Femur (tissue), 1 donor: ENCODE measurements around the gene SYP.

Source experiments
- DNase-seq: peaks from one replicate; pipeline ENCODE4 v3.0.0-alpha.2; 2017

SYP gene

DNA sequence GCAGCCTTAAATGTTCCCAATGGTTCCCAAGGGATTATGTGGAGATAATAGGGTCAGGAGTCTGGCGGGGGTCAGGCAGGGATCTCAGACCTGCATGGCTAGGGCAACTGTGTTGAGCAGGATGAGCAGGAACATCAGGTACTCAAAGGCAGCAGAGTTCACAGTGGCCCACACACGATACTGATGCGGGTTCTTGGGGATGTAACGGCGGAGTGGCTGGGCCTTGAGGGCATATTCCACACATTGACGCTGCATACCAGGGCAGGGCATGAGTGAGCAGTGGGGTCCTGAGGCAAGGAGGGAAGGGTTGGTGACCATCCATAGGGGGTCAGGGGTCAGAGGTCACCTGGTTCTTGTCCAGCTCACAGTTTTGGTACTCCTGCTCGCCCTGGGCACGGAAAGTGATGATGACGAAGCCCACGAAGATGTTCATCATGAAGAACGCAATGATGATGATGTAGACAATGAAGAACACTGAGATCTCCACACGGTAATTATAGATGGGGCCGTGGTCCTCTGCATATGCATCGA is 15.1 kb upstream of the SYP start:
- DNase-seq: no peak

DNA sequence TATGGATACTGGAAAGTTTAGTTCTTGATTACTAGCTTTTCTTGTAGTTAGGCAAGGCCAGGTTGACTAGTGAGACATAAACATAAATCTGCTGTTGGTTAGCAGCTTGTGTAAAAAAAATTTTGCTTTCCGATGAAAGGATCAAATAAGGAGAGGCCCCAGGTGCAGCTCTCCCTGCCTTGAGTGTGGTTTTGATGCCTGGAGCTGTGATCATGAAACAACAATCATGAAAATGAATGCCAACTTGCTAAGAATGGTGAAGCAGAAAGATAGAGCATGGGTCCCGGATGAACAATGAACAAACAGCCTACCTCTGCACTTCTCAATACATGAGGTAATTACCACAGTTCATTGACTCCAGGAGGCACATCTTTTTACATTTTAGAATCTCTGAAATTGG is 14.4 kb upstream of the SYP start:
- no peak for DNase-seq

DNA sequence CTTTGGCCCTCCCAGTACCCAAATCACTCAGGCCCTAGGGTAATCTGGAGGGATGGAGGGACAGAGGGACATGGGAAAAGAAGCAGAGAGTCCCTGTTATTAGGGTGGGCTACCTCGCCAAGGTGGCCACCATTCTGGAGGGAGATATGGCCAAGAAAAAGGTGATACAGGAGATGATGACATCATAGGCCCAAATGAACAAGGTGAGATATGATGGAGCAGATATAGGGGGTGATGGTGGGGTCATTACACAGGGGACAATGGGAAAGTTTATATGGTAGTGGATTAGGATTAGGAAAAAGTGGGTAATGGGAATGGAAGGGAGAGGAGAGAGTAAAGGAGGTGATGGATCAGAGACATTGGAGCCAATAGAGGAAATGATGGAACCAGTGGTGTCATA is 12.9 kb upstream of the SYP start:
- DNase-seq: no peak

GRCh38 chrX:49212209-49212608 is 12.2 kb upstream of the SYP start:
- DNase-seq: no peak

DNA sequence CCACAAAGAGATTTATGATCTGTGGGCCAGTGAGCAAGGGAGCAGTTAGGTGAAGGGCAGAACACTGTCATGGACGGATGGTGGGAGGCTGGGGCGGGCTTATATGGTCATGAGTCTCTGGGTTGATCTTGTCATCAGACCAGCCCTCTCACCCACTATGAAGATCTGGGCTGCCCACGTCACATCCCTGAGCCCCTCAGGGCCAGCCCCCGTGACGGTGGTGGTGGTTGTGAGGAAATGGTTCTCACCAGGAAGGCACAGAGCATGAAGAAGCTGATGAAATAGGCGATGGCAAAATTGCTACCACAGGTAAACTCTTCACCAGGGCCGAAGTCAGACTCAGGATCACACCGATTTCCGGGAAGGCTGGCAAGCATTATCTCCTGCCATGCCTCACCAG is 11.1 kb upstream of the SYP start:
- no peak for DNase-seq

- DNase-seq: no peak
Observed at GRCh38 chrX:49210406-49210805, 10.4 kb upstream of the SYP start.

- DNase-seq: no peak
Observed at GRCh38 chrX:49209434-49210251, 9.7 kb upstream of the SYP start.

DNA sequence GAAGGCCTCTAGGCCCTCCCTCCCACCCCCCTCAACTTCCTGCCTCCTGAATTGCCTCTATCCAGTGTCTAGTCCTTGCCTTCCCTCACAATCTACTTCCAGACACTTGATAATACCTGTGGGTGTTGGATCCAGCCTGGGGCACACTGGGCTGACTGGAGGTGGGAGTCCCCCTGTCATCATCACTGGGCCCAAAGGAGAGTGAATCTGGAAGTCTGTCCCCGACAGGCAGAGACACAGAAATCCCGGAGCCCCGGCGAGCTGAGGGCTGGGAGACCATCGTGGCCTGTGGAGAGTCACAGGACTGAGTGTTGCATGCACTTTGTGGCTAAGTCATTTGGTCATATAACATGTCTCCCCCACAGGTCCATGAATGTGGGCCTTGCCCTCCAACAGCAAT is 8.4 kb upstream of the SYP start:
- DNase-seq: no peak

DNA sequence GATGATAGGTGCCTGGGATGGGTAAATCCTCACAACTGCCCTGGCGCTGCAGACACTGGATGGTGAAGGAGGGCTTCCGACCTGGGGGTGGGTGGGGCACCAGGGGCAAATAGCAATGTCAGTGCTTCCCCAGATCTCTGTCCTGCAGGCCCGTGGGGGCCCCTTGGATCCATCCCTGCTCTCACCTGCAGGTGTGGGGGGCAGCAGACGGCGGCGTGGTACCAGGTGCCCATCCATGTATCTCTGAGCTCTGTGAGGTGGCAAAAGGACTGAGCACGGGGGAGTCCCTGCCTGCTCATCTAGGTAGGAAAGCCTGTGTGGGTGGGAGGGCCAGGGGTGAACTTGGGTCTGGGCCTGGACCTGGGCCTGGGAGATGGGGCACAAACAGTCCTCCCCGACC is 6.5 kb upstream of the SYP start:
- no peak for DNase-seq

DNA sequence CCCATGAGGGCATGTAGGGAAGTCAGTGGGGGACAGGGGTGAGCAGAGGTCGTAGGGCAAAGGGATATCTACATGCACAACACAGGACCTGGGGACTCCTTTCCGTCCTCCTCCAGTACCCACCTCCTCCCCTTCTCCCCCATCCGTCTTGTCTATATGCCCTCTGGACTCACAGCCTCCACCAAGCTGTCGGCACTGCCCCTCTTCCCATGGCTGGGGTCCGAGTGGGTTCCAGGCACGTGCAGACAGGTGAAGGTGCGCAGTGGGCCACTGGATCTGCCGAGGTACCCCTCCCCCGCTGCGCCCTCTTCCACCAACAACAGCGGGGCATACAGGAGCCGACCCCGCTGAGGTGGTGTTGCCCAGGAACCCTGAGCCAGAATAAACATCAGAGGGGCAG is 5.5 kb upstream of the SYP start:
- DNase-seq: no peak

DNA sequence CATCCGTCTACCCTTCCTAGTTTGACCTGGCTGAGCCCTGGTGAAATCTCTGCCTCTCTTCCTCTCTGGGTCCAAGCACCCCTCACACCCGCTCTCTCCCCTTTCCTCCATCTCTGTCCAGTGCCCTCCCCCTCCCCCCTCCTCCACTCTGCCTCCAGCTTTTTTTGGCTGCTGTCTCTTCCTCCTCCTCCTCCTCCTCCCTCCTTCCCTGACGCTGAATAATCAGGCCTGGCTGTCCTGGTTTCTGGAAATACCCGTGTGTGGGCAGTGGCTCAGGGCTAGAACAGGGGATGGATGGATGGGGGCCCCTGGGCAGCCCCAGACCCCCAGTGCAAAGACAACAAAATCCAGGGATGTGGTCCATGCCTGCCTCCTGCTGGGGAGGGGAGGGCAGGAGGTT is 4.7 kb upstream of the SYP start:
- DNase-seq: no peak

- no peak for DNase-seq
Observed at GRCh38 chrX:49204017-49204416, 4.0 kb upstream of the SYP start.

DNA sequence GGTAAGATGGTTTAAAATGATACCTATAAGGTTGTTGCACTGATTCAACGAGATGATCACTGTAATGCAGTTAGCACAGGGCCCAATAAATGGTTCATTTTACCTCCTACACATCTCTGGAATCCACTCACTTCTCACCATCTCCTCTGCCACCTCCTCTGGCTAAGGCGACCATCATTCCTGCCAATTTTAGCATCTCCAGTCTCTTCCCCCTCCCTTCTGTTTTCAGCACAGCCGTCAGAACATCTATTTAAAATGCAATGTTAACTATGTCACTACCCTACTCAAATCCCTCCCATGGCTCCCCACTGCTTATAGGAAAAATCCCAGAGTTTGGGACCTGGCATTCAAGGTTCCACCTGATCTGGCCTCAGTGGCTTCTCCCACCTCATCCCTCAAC is 3.5 kb upstream of the SYP start:
- DNase-seq: no peak

- no peak for DNase-seq
Observed at GRCh38 chrX:49202022-49202421, 2.0 kb upstream of the SYP start.

- DNase-seq: no peak
Observed at GRCh38 chrX:49199315-49199595, 738 bp downstream of the SYP start.

DNA sequence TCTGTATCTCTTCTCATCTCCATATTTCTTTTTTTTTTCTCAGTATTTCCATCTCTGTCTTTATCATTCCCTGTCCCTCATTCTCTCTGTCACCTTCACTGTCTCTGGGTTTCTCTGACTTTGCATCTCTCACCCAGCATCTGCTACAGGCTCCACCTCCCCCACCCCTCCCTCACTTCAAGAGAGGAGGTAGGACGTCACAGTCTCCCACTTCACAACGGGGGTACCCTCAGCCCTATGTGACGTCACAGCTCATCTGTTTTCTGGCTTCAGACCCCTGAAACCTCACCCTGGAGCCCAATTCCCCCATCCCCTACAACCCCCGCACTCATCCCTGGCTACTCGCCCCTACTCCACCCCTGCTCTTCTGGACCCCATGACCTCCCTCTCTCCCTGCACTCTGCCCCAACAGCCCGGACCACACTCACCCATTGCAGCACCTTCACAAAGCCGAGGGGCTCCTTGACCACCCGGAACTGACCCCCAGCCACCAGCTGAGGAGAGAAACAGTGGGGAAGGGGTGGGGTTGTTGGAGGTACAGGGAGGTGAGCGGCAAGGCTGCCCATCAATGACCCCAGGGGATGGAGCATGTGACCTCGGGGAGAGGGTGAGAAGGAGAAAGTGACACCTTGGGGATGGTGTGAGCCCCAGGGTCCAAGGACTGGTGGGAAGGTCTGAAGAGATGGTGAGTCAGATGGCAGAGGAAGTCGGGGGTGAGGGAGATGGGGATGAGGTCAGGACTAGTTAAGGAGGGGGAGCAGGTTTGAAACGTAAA is 1.3 kb downstream of the SYP start:
- DNase-seq: no peak

DNA sequence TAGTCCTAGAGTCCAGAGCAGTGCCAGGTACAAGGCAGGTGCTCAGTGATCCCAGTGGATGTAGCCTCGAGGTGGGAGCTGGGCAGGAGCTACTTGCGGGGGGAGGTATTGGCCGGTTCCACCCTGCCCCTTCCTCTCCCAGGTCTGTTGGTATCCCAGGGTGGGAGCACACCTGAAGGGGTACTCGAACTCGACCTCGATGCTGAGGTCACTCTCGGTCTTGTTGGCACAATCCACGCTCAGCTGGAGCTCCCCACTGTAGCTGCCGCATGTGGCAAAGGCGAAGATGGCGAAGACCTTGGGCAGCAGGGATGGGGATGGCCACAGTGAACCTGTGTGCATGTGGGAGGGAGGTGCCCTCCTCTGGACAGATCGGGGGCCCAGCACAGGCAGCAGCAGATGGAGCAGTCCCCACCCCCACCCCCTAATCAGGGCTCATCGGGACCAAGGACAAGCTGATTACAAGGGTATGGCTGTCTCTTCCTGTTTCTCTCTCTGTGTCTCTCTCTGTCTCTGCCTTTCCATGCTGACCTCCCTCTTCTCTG is 2.4 kb downstream of the SYP start:
- DNase-seq: no peak

DNA sequence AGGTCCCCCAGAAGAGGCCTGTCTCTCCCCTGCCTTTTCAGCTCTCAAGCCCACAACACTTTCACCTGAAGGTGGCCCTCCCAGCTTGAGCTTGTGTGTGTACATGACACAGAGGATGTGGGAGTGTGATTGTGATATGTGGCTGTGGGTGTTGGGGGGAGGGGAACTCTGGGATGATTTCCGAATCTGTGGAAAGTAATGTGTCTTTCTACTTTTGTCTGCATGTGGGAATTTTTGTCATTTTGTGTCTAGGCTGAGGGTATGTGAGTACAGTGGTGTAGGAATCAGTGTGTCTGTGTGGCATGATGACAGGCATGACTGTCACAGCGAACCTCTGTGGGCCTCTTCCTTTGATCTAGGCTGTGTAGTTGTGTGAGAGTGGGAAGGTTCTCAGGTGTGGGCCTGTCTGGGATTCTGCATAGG is 6.4 kb downstream of the SYP start:
- DNase-seq: no peak

- DNase-seq: no peak
Observed at GRCh38 chrX:49192722-49193328, 7.2 kb downstream of the SYP start.

- DNase-seq: no peak
Observed at GRCh38 chrX:49191574-49192011, 8.4 kb downstream of the SYP start.

DNA sequence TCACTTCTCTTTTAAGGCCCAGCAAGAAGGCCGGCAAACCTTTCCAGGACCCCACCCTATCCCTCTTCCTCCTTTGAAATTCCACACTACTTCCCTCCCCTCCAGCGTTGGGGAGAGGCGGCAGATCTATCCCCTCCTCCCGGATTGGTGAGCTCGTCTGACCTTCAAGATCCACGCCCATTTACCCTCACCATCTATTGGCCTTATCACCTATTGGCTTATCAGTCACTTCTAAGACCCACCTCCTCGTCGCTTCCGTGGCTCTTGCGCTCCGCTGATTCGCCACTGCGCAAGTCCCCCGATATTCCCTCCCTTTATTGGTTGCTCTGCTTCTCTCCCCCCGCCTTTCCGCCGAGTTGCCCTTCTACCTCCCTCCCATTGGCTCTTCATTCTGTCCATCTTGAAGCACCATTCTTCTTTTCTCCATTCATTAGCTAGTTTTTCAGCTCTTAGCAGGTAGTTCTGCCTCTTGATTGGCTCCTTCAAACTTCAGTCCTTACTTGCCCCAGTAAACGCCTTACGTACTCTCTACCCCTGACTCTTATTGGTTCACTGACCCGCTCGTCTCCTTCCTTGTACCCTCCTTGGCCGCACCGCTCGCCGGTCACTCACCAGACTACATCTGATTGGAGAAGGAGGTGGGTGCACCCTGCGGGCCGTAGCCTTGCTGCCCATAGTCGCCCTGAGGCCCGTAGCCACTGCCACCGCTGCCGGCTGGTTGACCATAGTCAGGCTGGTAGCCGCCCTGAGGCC is 9.0 kb downstream of the SYP start:
- DNase-seq: peak; percentile 96

GRCh38 chrX:49189606-49190005 is 10.4 kb downstream of the SYP start:
- DNase-seq: no peak
